ENCODE results near the gene SYT8.

Gene SYT8

DNA sequence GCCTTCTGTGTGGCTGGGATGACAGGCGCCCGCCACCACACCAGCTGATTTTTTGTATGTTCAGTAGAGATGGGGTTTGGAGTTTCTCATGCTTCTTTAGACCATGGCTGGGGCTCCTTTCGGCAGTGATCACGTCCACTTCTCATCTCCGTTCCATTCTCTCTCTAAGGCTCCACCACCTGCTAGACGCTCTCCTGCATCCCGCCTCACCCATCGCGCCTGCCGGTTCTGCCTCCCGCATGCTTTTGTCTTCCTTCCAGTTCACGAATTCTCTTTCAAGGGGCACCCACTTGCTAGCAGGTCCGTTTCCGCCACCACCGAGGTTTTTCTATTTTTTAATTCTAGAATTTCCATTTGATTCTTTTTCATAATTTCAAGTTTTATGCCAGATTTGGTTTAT lies 22.0 kb upstream of the SYT8 start:
- TF ChIP-seq GATA2 (IDR thresholded peaks at IDR 0.05; ENCODE audit: low read depth, low read length): no peak

DNA sequence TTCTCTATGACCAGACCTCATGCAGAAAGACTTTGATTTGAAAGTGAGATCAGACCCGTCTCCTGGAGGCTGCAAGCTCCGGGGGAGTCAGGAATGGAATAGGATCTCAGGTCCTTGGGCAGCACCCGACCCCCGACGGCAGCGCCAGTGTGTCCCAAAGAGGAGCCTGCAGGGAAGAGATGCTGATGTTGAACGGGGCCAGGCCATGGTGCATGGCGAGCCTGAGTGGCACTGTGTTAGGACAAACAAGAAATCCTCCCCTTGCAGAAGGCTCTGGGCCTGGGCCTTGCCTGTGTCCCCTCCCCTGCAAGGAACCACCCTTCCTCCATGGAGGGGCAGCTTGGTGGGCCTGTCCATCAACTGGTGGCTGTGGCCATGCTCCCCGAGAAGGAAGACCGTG lies 20.1 kb upstream of the SYT8 start:
- no peak for TF ChIP-seq GATA3 (IDR thresholded peaks at IDR 0.05; ENCODE audit: low read depth, low read length)
- TF ChIP-seq GATA2 (IDR thresholded peaks at IDR 0.05; ENCODE audit: low read depth, low read length): no peak

DNA sequence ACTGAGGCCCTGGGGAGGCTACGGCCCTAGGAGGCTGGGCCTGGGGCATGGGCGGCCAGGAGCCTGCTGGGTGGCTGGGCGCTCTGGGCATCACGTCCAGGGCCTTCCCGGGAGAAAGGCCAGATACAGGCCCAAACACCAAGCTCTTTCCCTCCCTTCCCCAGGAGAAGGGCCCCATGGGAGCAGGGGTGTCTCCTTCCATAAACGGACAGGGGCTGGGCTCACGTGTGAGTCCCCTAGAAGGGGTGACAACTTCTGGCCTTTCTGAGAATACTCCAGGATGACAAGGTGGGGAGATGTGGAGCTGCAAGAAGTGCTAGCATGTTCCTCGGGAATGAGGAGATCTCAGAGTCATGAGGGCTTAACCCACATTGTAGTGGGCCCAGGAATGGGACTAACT lies 19.5 kb upstream of the SYT8 start:
- no peak for TF ChIP-seq GATA3 (IDR thresholded peaks at IDR 0.05; ENCODE audit: low read depth, low read length)
- TF ChIP-seq GATA2 (IDR thresholded peaks at IDR 0.05; ENCODE audit: low read depth, low read length): no peak

DNA sequence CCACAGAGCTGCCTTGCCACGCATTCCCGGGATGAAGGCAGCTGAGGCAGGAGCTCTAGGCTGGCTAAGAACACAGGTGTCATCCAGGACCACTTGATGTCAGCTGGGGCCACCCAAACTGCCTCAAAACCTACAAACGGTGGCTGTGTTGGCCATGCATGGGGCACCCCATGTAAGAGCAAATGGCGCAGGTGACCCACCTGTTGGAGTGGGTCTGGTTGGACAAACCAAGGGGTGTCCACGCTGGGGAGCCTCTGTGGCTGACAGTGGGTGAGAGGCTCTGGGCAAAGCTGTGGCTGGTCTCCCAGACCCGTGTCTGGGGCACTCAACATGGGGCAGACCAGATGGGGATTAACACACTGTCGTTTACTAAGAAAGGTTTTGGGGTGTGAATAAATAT lies 19.0 kb upstream of the SYT8 start:
- no peak for TF ChIP-seq GATA2 (IDR thresholded peaks at IDR 0.05; ENCODE audit: low read depth, low read length)
- no peak for TF ChIP-seq GATA3 (IDR thresholded peaks at IDR 0.05; ENCODE audit: low read depth, low read length)

DNA sequence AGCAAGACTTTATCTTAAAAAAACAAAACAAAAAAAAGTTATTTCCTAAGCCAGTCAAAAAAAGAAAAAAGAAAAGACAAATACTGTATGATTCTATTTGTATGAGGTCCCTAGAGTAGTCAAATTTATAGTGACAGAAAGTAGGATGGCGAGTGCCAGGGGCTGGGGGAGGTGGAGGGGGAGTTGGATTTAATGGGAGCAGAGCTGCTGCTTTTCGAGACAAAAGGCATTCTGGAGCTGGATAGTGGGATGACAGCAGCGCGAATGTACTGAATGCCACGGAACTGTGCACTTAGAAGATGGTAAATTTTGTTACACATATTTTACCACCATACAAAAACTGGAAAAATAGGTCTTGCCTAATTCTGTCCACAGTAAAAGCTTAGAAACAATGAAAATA lies 17.8 kb upstream of the SYT8 start:
- TF ChIP-seq GATA2 (IDR thresholded peaks at IDR 0.05; ENCODE audit: low read depth, low read length): no peak
- TF ChIP-seq GATA3 (IDR thresholded peaks at IDR 0.05; ENCODE audit: low read depth, low read length): no peak

DNA sequence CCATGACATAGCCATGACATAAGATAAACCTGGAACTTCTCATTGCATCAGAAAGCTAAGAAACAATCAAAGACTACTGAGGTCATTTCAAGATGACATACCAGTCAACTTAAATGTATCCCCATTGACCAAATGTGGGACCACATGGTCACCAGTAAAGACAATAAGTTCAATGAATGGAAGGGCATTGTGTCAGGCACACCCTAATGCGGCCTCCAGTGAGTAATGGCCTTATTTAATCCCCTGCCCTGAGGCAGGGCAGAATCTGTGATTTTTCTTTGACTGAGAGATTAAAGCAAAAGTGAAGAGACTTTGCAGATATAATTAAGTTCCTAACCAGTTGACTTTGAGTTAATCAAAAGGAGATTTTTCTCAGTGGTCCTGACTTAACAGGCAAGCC lies 17.3 kb upstream of the SYT8 start:
- TF ChIP-seq GATA3 (IDR thresholded peaks at IDR 0.05; ENCODE audit: low read depth, low read length): no peak
- no peak for TF ChIP-seq GATA2 (IDR thresholded peaks at IDR 0.05; ENCODE audit: low read depth, low read length)

DNA sequence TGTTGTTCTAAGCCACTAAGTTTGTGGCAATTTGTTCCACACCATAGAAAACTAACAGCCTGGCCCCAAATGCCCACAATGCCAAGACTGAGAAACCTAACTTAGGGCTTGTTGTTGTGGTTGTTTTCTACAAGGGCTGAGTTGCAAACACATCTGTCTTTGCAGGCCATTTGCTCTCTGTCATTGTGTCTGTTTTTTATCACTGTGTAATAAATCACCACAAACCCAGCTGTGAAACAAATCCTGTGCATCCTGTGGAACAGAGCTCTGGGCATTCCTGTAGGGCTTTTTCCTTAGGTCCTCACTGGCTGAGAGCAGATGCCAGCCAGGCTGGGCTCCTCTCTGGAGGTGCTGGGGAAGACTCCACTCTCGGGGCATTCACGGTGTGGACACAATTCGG lies 15.7 kb upstream of the SYT8 start:
- TF ChIP-seq GATA3 (IDR thresholded peaks at IDR 0.05; ENCODE audit: low read depth, low read length): no peak
- TF ChIP-seq GATA2 (IDR thresholded peaks at IDR 0.05; ENCODE audit: low read depth, low read length): no peak

DNA sequence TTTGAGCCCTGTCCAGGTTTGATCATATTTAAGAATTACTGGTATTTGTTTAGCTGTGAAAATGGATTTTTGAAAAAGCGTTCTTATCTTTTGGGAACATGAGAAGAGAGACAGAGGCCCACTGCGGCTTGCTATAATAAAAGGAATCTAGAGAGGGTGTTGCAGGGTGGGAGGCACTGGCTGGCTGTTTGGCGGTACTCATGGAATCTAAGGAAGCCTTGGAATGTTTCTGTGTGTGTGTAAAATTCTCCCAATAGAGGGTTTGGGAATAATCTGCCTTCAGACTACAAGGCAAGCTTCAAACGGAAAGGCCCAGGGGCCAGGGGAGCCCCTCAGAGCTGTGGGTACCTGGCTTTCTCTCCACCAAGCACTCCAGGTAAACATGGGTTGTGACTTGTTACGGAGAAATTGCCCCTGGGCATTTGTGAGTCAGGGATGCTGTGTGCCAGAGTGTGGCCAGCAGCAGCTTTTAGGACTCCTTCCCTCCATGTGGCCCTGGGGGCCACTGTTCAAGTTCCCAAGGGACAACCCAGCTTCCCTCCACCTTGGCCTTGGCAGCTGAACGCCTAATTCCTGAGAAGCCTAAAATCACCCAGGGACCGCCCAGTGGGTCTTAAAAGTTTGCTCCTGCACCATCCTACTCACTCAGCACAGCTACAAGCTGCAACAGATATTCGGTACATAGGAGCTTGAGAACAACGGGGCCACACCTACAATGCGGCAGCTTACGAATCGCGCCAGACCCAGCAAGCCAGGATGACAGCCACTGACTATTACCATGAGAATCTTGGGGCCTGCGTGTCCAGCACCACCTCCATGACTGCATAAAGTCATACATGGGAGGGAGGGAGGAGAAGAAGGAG lies 14.1 kb upstream of the SYT8 start:
- TF ChIP-seq GATA3 (IDR thresholded peaks at IDR 0.05; ENCODE audit: low read depth, low read length): no peak
- no peak for TF ChIP-seq GATA2 (IDR thresholded peaks at IDR 0.05; ENCODE audit: low read depth, low read length)

DNA sequence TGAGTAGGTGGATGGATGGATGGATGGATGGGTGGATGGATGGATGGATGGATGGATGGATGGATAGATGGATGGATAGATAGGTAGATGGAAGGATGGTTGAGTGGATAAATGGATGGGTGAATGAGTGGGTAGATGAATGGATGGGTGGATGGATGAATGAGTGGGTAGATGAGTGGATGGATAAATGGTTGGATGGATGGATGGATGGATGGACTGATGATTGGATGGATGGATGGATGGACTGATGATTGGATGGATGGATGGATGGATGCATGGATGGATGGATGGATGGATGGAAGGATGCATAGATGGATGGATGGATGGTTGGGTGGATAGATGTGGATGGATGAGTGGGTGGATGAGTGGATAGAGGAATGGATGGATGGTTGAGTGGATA lies 13.2 kb upstream of the SYT8 start:
- TF ChIP-seq GATA3 (IDR thresholded peaks at IDR 0.05; ENCODE audit: low read depth, low read length) (no peak), GATA2 (IDR thresholded peaks at IDR 0.05; ENCODE audit: low read depth, low read length) (no peak)

DNA sequence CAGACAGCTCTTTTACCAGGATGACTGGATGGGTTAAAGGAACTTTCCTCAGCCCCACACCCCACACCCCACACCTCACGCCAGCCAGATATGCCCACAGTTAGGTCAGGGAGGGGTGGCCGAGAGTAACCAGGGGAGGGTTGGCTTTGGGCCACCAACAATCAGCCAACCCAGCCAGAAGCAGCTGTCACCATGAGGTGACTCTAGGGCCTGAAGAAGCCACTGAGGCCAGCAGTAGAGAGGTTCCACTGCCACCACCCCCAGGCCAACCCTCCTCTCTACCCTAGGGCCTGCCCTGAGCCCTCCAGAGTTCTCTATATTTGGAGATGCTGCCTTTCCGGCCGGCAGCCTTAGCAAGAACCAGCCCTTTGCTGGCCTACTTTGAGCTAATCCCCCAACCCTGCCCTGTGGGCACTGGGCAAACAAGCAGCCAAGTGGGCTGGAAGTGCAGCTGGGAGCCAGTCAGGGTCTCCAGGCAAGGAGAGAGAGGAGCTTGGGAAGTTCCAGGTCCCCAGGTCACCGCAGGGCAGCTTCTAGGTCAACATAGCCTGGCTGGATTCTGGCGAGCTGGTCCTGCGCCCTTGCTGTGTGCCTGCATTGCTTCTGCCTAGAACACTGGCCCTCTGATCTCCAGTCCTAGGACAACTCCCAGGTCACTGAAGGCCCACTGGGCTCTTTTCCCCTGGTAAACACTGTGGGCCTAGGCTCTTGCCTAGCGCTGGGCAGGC lies 12.0 kb upstream of the SYT8 start:
- TF ChIP-seq GATA2 (IDR thresholded peaks at IDR 0.05; ENCODE audit: low read depth, low read length) (no peak), GATA3 (IDR thresholded peaks at IDR 0.05; ENCODE audit: low read depth, low read length) (no peak)

DNA sequence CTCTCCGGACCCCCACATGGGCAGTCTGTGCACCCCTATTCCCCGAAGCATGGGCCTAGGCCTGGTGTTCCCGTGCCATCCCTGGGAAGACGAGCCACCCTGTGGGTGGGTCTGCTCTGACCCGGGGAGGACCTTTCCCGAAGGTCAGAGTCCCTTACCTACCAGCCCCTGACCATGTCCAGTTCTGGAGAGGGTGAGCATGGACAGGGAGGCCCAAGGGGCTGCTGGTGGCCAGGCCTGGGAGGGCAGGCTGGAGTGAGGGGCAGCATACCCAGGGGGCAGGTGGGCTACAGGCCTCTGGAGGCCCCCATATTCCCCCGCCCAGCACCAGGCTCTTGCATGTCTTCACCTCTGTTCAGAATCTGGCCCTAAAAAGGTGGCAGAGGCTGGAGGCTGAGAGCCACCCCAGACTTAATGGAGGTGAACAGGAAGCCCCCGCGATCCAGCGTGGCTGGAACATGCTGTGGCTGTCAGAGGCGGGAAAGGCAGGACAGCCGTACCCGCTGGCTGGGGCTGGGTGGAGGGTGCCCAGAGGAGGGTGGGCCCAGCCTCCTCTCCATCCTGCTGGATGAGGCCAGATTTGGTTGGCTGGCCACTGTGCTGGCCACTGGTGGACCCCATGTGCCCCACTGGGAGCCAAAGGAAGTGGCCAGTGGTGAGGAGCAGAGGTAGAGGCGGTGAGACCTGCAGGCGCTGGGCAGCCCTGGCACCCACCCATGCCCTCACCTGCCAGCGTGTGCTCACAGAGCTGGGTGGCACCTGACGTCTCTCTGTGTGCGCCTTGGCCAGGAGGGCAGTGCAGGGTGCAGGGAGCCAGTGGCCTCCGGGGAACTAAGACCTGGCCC lies 11.2 kb upstream of the SYT8 start:
- TF ChIP-seq GATA3 (IDR thresholded peaks at IDR 0.05; ENCODE audit: low read depth, low read length) (no peak), GATA2 (IDR thresholded peaks at IDR 0.05; ENCODE audit: low read depth, low read length) (no peak)

DNA sequence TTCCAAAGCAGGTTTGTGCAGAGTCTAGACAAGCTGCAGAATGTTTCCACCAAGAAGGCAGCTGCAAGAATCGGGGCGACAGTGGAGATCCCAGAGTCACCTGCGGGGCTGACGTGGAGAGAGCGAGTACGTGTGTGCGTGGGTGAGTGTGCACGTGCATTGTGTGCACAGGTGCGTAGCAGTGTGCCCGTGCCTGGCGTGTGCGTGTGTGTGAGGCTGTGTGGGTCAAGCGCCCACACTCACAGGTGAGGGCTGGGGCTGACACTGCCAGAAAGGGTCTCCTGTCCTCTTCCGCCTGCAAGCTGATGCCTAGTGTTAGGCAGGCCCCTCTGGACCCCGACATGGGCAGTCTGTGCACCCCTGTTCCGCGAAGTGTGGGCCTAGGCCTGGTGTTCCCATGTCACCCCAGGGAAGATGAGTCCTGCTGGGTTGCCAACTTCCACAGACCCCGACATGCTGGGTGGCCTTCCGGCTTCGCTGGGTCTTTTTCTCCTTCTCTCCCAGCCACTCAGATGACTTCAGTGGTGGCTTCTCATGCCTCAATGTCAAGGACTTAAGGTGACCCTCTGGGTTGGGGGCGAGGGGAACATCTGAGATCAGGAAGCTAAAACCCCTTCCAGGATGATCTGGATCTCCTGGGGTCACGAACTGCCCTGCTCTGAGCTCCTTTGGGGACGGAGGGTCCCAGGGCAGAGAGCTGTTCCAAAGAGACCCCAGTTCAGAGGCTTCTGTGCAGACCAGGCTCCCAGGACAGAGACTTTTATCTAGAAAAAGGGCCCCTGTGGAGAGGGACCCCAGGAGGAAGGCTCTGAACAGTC lies 10.4 kb upstream of the SYT8 start:
- no peak for TF ChIP-seq GATA3 (IDR thresholded peaks at IDR 0.05; ENCODE audit: low read depth, low read length)
- no peak for TF ChIP-seq GATA2 (IDR thresholded peaks at IDR 0.05; ENCODE audit: low read depth, low read length)

DNA sequence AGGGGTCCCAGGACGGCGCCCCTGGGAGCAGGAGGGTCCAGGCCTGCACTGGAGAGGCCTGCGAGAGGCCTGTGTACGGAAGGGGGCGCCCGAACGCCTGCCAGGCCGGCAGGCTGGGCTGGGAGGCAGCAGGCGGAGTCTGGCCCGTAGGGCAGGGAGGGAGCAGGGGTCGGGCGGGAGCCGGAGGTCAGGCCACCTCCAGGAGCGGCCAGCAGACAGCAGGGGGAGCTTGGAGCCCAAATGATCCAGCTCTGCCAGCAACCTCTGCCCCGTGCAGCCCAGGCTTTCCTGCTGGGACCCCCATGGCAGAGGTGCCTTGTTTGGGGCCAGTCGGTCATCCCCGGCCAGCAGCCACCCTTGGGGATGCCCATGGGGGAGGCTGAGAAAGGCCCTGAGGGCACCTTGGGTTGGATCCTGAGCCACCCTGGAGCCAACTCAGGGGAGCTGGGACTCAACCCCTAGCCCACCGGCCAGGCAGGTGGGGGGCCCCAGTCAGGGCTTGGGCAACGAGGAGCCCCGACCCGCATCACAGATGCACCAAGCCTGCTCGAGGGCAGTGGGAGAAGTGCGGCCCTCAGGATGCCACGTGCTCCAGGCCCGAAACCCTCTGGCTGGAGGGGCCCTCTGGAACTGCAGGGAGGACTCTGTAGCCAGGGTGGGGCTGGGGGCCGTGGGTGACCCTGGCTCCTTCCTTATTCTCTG lies 9.6 kb upstream of the SYT8 start:
- TF ChIP-seq GATA3 (IDR thresholded peaks at IDR 0.05; ENCODE audit: low read depth, low read length) (no peak), GATA2 (IDR thresholded peaks at IDR 0.05; ENCODE audit: low read depth, low read length) (no peak)
